ENCODE data around the gene ADCYAP1R1. TPM values are rescaled to one million over a fixed set of nuclear protein-coding genes. Genes with fewer than 3 reads are reported as not detected.

The ADCYAP1R1 gene
- total RNA-seq, 4 donors from 2014 or later = 13.9 to 36.3 (median 24.2) TPM

DNA sequence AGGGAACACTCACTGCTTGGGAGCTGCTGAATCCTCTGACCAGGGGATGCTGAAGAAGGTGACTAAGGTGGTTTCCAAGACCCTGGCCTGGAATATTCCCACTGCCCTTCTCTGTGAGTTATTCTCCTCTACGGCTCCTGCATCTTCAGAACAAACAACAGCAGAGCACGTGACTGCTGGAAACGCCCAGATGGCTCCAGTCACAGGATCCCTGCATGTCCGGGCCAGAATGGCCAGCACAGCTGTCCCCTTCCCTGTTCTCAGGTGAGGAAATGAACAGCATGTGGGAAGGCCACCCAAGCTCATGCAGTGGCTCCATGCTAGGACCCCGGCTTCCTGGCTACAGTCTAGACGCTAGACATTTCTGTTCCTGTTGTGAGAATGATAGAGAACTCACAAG, 45.3 kb upstream of the ADCYAP1R1 start:
- H3K27me3 ChIP-seq = peaks cover 8% of the 10 kb centered on the region
- peak overlapping the region in 1 of 4 donors; percentile 3 for H3K27ac ChIP-seq
- H3K4me3 ChIP-seq = peak overlapping the region in 1 of 2 donors; percentile 24
- no peaks in the 10 kb centered on the region for H3K4me1 ChIP-seq
- TF ChIP-seq, protein P1, sequence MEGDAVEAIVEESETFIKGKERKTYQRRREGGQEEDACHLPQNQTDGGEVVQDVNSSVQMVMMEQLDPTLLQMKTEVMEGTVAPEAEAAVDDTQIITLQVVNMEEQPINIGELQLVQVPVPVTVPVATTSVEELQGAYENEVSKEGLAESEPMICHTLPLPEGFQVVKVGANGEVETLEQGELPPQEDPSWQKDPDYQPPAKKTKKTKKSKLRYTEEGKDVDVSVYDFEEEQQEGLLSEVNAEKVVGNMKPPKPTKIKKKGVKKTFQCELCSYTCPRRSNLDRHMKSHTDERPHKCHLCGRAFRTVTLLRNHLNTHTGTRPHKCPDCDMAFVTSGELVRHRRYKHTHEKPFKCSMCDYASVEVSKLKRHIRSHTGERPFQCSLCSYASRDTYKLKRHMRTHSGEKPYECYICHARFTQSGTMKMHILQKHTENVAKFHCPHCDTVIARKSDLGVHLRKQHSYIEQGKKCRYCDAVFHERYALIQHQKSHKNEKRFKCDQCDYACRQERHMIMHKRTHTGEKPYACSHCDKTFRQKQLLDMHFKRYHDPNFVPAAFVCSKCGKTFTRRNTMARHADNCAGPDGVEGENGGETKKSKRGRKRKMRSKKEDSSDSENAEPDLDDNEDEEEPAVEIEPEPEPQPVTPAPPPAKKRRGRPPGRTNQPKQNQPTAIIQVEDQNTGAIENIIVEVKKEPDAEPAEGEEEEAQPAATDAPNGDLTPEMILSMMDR (IDR thresholded peaks at IDR 0.05) = no peak
- no peak for TF ChIP-seq POLR2AphosphoS5 (IDR thresholded peaks at IDR 0.05)
- no peak for TF ChIP-seq POLR2A (IDR thresholded peaks at IDR 0.05)
- TF ChIP-seq EP300 (IDR thresholded peaks at IDR 0.05) = no peak
- no peak for ATAC-seq
- no peaks in the 10 kb centered on the region for H3K36me3 ChIP-seq
- H3K9me3 ChIP-seq = peaks cover 0 to 24% (median 0%) of the 10 kb centered on the region in 3 donors
- no CpG with 5 or more reads among the region's 6 CpGs for WGBS, 2 donors (ENCODE audit: low coverage in 1 of 2)

DNA sequence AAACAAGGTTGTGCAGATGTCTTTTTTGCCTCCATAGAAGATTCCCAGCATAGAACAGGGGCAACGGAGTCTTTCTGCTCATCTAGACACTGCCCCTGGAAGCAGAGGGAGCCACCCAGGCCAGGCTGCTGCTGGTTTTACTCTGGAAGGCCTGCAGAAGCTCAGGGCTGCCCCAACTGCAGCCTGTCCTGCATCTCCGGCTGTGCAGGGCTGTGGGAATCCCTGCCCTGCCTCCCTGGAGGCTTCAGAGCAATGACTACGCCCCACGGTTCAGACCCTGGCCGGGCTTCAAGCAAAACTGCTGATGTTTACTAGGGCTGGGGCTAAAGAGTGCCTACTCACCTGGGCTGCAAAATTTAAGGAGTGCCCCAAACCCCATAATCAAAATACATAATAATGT, 44.5 kb upstream of the ADCYAP1R1 start:
- peaks cover 0 to 22% (median 0%) of the 10 kb centered on the region in 3 donors for H3K9me3 ChIP-seq
- WGBS, 2 donors (ENCODE audit: low coverage in 1 of 2) = 27% methylated on average over 2 of the region's 5 CpGs; no CpG with 5 or more reads in 1 of the 2 donors
- no peak for ATAC-seq
- H3K36me3 ChIP-seq = no peaks in the 10 kb centered on the region
- H3K27me3 ChIP-seq = peaks cover 8% of the 10 kb centered on the region
- TF ChIP-seq EP300 (IDR thresholded peaks at IDR 0.05) = no peak
- TF ChIP-seq POLR2A (IDR thresholded peaks at IDR 0.05) = no peak
- TF ChIP-seq POLR2AphosphoS5 (IDR thresholded peaks at IDR 0.05) = no peak
- TF ChIP-seq, protein P1 (IDR thresholded peaks at IDR 0.05) = no peak
- no peak overlapping the region for H3K4me3 ChIP-seq
- no peaks in the 10 kb centered on the region for H3K4me1 ChIP-seq
- no peak overlapping the region for H3K27ac ChIP-seq

DNA sequence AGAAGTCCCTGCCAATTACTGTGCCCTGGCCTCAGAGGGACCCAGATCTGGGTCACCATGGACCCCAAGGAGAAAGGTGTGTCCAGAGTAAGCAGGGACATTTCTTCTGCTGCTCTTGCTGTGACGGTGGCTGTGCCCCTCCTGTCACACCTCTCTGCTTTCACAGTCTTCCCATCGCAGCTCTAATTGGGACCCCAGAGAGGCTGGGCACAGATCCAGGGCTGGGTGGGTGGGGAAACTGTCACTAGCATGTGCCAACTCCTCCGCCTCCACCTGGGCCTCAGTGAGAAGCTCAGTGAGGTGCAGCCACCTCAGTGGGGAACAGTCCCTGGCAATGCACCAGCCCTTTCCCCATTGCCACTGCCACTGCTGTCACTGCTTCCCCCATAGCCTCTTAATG, 37.3 kb upstream of the ADCYAP1R1 start:
- no peak overlapping the region for H3K27ac ChIP-seq
- H3K4me1 ChIP-seq = peaks cover 0 to 8% (median 0%) of the 10 kb centered on the region in 3 donors
- peaks cover 10% of the 10 kb centered on the region for H3K27me3 ChIP-seq
- TF ChIP-seq EP300 (IDR thresholded peaks at IDR 0.05) (no peak), POLR2A (IDR thresholded peaks at IDR 0.05) (no peak), POLR2AphosphoS5 (IDR thresholded peaks at IDR 0.05) (no peak)
- TF ChIP-seq, protein P1 (IDR thresholded peaks at IDR 0.05) = no peak
- peaks cover 0 to 7% (median 0%) of the 10 kb centered on the region in 3 donors for H3K9me3 ChIP-seq
- no peak overlapping the region for H3K4me3 ChIP-seq
- ATAC-seq = no peak
- no peaks in the 10 kb centered on the region for H3K36me3 ChIP-seq
- WGBS, 2 donors (ENCODE audit: low coverage in 1 of 2) = 68% methylated on average over 2 of the region's 3 CpGs; no CpG with 5 or more reads in 1 of the 2 donors

DNA sequence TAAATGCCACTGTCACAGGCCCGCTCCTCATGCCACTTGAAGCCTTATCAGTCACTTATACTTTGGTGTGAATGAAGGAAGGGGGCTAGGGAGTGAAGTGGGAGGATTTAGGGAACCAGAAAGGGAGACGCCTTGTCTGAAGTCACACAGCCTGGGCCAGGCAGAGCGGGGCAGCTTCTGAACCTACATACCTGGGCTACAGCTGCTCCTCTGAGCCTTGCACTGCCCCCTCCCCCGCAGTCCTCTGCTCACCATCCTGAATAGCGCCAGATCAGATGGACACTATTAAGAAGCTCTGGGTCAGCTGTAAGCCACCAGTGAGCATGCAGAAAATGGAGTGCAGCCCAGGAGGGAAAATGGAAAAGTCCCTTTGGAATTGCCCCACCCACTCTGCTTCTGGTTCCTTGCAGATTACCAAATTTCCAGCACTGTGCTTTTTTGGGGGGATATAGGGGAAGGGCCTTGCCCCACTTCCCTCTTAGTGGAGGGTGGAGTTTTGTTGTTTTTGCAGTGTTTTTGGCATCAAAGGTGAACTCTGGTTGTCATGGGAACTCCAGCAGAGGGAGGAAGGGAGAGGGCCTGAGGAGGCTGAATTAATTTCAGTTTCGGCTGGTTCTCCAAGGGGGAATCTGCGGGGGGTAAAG, 35.0 kb upstream of the ADCYAP1R1 start:
- peaks cover 10% of the 10 kb centered on the region for H3K27me3 ChIP-seq
- TF ChIP-seq POLR2AphosphoS5 (IDR thresholded peaks at IDR 0.05) (no peak), EP300 (IDR thresholded peaks at IDR 0.05) (no peak)
- peaks cover 0 to 8% (median 0%) of the 10 kb centered on the region in 3 donors for H3K4me1 ChIP-seq
- no peaks in the 10 kb centered on the region for H3K36me3 ChIP-seq
- H3K4me3 ChIP-seq = no peak overlapping the region
- ATAC-seq = no peak
- no peaks in the 10 kb centered on the region for H3K9me3 ChIP-seq
- WGBS, 2 donors (ENCODE audit: low coverage in 1 of 2) = no CpG with 5 or more reads among the region's 7 CpGs
- H3K27ac ChIP-seq = no peak overlapping the region

DNA sequence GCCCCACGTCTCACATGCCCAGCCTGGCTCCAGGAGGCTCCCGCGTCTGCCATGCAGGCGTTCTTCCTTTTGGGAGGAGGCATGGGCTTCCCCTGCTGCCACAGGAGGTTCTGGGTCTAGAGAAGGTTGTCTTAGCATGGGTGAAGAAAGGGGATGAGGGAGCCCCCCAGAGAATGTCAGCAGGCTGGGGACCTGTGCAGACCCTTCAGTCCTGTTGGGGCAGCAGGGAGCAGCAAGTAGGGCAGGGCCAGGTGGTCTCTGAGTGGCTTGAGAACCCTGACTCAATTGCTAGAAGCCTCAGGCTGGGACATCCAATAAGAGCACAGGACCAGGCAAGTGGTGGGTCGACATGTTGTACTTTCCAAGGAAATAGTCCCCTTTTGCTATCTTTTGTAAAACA, 34.4 kb upstream of the ADCYAP1R1 start:
- Histone ChIP-seq H3K4me3 (no peak overlapping the region), H3K36me3 (no peaks in the 10 kb centered on the region), H3K9me3 (no peaks in the 10 kb centered on the region), H3K4me1 (peaks cover 0 to 8% (median 0%) of the 10 kb centered on the region in 3 donors), H3K27me3 (peaks cover 10% of the 10 kb centered on the region), H3K27ac (no peak overlapping the region)
- no peak for TF ChIP-seq POLR2AphosphoS5 (IDR thresholded peaks at IDR 0.05)
- TF ChIP-seq EP300 (IDR thresholded peaks at IDR 0.05) = no peak
- no peak for TF ChIP-seq POLR2A (IDR thresholded peaks at IDR 0.05)
- TF ChIP-seq, protein P1 (IDR thresholded peaks at IDR 0.05) = no peak
- 100% methylated on average over 1 of the region's 5 CpGs; no CpG with 5 or more reads in 1 of the 2 donors for WGBS, 2 donors (ENCODE audit: low coverage in 1 of 2)
- ATAC-seq = no peak

Measured in gastroesophageal sphincter (tissue), 4 donors.